KMS-11 (cell line): ENCODE measurements around the gene JPH4.

Experiments
- H2AFZ ChIP-seq: fragments of 200-600 bp; sonication (generic); 2 replicates; pipeline ENCODE4 v1.6.1; 2016; ENCODE audit warnings: antibody characterized with exemption, mixed run types, low read depth
- H3K27ac ChIP-seq: fragments of 200-600 bp; sonication (generic); 2 replicates; pipeline ENCODE4 v1.6.1; 2016; ENCODE audit warnings: mild to moderate bottlenecking, mixed run types
- H3K27me3 ChIP-seq: fragments of 200-600 bp; sonication (generic); 2 replicates; pipeline ENCODE4 v1.6.1; 2017; ENCODE audit warnings: mild to moderate bottlenecking, low read depth, mixed run types, moderate library complexity; ENCODE audit not compliant: insufficient read depth
- H3K36me3 ChIP-seq: fragments of 200-600 bp; sonication (generic); 2 replicates; pipeline ENCODE4 v1.6.1; 2017; ENCODE audit warnings: mild to moderate bottlenecking, mixed run types; ENCODE audit not compliant: insufficient read depth
- H3K4me1 ChIP-seq: fragments of 200-600 bp; sonication (generic); 2 replicates; pipeline ENCODE4 v1.6.1; 2016; ENCODE audit warnings: mild to moderate bottlenecking, low read depth, mixed run types; ENCODE audit not compliant: poor library complexity, severe bottlenecking
- H3K4me2 ChIP-seq: fragments of 200-600 bp; sonication (generic); 2 replicates; pipeline ENCODE4 v1.7.0; 2016; ENCODE audit warnings: mild to moderate bottlenecking, mixed run types
- H3K4me3 ChIP-seq: fragments of 200-600 bp; sonication (generic); IDR thresholded peaks from 2 replicates; pipeline ENCODE4 v1.6.1; 2017; ENCODE audit warnings: low read depth, low read length, mixed read lengths; ENCODE audit not compliant: insufficient read depth
- H3K79me2 ChIP-seq: fragments of 200-600 bp; sonication (generic); 2 replicates; pipeline ENCODE4 v1.6.1; 2016; ENCODE audit warnings: low read depth, mixed run types; ENCODE audit not compliant: insufficient read depth
- H3K9ac ChIP-seq: fragments of 200-600 bp; sonication (generic); 2 replicates; pipeline ENCODE4 v1.6.1; 2016; ENCODE audit warnings: mild to moderate bottlenecking, mixed run types
- H4K20me1 ChIP-seq: fragments of 200-600 bp; sonication (generic); 2 replicates; pipeline ENCODE4 v1.6.1; 2016; ENCODE audit warnings: mild to moderate bottlenecking, mixed run types; ENCODE audit not compliant: insufficient read depth
- TF ChIP-seq, protein P1 (sequence below): fragments of 200-600 bp; sonication (generic); conservative IDR thresholded peaks from 2 replicates; pipeline ENCODE4 v1.6.1; 2017; ENCODE audit warnings: low read depth, mild to moderate bottlenecking, antibody characterized with exemption, low read length, moderate library complexity, mixed read lengths

The JPH4 gene

DNA sequence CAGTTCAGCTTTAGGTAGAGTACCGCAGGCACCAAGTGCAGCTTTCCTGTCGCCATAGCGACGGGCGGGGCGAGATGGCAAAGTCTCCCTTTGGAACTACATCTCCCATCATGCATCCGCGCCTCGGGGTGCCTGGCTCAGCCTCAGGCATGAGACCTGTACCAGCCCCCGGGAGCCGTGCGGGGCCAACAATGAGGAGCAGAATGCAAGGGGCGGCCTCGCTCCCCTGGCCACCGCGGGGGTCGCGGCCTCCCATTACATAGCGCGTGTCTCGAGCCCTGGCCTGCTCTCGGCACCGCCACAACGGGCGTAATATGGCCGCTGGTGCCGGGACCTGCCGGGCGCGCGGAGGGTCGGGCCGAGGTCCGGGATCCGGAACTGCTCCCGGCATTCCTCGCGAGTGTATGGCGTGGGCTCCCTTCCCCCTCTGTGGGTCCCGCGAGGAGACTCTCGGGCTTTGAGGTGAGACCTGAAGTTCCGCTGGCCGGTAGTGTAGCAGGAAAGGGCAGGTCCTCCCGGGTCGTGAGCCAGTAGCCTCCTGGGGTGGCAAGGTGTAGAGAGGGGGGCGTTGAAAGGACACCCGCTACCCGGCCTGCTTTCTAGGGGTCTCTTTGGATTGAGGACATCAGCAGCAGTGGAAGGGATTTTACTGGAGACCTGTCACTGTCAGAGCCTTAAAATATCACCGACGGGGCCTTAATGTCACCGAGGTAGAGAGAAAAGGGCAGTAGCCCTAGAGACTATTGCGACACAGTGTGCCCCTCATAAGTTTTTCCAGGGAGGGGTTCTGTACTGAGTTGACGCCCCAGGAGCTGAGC, 22.5 kb downstream of the JPH4 start, which contains the start of gene THTPA:
Gene THTPA (plus strand): TSS at position 390 of the 818 bp plus-strand sequence. CDS start 487 bp downstream, outside the sequence.
- Histone ChIP-seq H3K27me3 (no peaks in the 10 kb centered on the region), H3K4me2 (peak within 1 kb of the TSS; percentile 57), H3K79me2 (no peaks in the 10 kb centered on the region; the same call in 1 of the 2 replicates), H3K9ac (peak within 1 kb of the TSS; percentile 71), H3K36me3 (no peaks in the 10 kb centered on the region), H3K4me1 (peaks cover 17% of the 10 kb centered on the region), H3K4me3 (no peak within 1 kb of the TSS), H4K20me1 (no peaks in the 10 kb centered on the region), H2AFZ (peak within 1 kb of the TSS; percentile 69), H3K27ac (peak within 1 kb of the TSS; percentile 47)
- TF ChIP-seq, protein P1, sequence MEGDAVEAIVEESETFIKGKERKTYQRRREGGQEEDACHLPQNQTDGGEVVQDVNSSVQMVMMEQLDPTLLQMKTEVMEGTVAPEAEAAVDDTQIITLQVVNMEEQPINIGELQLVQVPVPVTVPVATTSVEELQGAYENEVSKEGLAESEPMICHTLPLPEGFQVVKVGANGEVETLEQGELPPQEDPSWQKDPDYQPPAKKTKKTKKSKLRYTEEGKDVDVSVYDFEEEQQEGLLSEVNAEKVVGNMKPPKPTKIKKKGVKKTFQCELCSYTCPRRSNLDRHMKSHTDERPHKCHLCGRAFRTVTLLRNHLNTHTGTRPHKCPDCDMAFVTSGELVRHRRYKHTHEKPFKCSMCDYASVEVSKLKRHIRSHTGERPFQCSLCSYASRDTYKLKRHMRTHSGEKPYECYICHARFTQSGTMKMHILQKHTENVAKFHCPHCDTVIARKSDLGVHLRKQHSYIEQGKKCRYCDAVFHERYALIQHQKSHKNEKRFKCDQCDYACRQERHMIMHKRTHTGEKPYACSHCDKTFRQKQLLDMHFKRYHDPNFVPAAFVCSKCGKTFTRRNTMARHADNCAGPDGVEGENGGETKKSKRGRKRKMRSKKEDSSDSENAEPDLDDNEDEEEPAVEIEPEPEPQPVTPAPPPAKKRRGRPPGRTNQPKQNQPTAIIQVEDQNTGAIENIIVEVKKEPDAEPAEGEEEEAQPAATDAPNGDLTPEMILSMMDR = no peak

DNA sequence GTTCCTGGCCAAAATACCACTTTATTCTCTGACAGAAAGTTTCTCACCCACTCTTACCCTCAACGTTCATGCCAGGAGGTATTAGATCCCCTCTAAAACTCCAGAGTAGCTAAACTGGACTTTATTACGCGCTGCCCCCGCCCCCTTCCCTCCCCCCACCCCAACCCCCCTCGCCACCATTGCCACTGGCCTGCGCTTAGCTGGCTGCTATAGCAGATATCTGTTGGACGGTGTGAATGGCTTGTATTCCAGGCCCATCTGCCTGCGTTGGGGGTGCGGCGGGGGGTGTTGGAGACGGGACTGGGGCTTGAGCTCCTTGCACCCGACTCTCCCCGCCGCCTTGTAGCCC, 23.1 kb downstream of the JPH4 start:
- Histone ChIP-seq H4K20me1 (no peaks in the 10 kb centered on the region), H2AFZ (peak overlapping the region; percentile 69), H3K36me3 (no peaks in the 10 kb centered on the region), H3K27me3 (no peaks in the 10 kb centered on the region), H3K4me1 (peaks cover 17% of the 10 kb centered on the region), H3K9ac (peak overlapping the region; percentile 71; the same call in 1 of the 2 replicates), H3K4me2 (no peak overlapping the region), H3K27ac (no peak overlapping the region), H3K79me2 (no peaks in the 10 kb centered on the region; the same call in 1 of the 2 replicates), H3K4me3 (no peak overlapping the region)
- TF ChIP-seq, protein P1 = no peak

DNA sequence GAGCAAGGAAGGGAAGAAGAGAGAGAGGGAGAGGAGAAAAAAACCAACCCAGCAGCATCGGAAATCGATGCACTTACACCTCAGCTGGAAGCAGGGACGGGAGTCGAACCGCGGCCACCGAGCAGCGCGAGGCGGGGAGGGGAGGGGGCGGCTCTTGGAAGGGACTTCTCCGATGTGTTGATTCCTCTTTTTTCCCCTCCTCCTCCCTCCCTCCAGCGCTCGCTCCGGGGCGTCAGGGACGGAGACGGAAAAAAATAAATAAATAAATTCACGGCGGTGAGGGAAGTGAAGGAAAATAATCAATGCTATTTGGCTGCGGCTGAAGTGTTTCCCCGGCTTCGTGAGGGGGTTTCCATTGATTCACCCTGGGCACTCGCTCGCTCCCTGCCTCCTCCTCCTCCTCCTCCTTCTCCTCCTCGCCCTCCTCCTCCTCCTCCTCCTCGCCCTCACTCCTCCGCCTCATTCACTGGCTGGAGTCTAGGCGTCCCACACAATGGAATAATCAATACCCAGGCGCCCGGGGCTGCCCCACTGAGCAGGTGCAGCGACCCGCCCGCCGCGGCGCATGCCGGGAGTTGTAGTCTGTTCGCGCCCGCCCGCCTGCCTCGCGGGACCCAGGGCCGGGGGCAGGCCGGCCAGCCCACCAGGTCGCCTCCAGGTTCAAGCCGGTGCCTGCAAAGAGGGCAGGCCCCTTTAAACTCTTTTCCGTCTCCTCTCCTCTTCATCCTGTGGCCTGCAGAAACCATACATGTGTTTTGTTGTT, 27.1 kb downstream of the JPH4 start, which contains the start of gene ZFHX2:
Gene ZFHX2 (minus strand): TSS at position 500 of the 763 bp plus-strand sequence. CDS start 16,440 bp downstream, outside the sequence.
- no peaks in the 10 kb centered on the region; the same call in 1 of the 2 replicates for H3K79me2 ChIP-seq
- H3K9ac ChIP-seq = peak within 1 kb of the TSS; percentile 18; the same call in 1 of the 2 replicates
- H3K27ac ChIP-seq = no peak within 1 kb of the TSS
- peaks cover 6% of the 10 kb centered on the region for H3K4me1 ChIP-seq
- peak within 1 kb of the TSS; percentile 75 for H2AFZ ChIP-seq
- H3K36me3 ChIP-seq = no peaks in the 10 kb centered on the region
- H3K4me3 ChIP-seq = no peak within 1 kb of the TSS
- H3K4me2 ChIP-seq = peak within 1 kb of the TSS; percentile 39
- TF ChIP-seq, protein P1 = no peak
- H4K20me1 ChIP-seq = no peaks in the 10 kb centered on the region
- H3K27me3 ChIP-seq = no peaks in the 10 kb centered on the region

DNA sequence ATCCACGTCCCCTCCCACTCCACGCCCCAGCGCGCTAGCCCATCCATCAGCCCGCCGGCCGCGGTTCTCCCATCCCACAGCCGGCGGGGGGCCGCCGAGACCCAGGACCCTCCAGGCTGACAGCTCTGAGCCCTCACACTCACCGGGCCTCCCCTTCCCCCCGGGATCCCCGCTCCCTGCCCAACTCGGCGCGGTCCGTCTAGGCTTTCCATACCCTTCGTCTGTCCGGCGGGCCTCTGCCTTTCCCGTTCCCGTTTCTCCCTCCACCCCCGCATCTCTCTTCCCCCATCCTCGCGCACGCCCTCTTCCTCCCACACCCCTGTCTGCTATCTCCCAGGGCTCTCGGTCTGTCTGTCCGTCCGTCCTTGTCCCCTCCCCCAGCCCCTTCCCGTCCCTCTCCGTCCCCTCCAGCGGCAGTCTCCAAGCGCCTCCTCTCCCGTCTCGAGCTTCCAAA, 27.8 kb downstream of the JPH4 start:
- no peaks in the 10 kb centered on the region for H3K27me3 ChIP-seq
- no peaks in the 10 kb centered on the region for H3K36me3 ChIP-seq
- no peak overlapping the region for H3K27ac ChIP-seq
- H4K20me1 ChIP-seq = no peaks in the 10 kb centered on the region
- H3K4me3 ChIP-seq = no peak overlapping the region
- H3K9ac ChIP-seq = peak overlapping the region; percentile 18; the same call in 1 of the 2 replicates
- peak overlapping the region; percentile 39; the same call in 1 of the 2 replicates for H3K4me2 ChIP-seq
- TF ChIP-seq, protein P1 = no peak
- peaks cover 6% of the 10 kb centered on the region for H3K4me1 ChIP-seq
- H2AFZ ChIP-seq = peak overlapping the region; percentile 75
- no peaks in the 10 kb centered on the region for H3K79me2 ChIP-seq
